Stimulated activated CD8-positive, alpha-beta memory T cell treated with anti-CD3 and anti-CD28 coated beads, Interleukin-7, amount 100 ng/mL, for 1 hour (primary cell): ENCODE data around the gene CCDC196.
"Not testable (repeated sequence)": the region's sequence is repeated elsewhere in the genome, so short reads cannot be mapped to it uniquely, and the experiment has no call there.

ENCODE experiments used
- DNase-seq, 2 donors: peaks; one replicate each; pipeline ENCODE4 v3.0.0-alpha.2; 2020; ENCODE audit warnings: low read depth in 2 of 2

CCDC196 gene

DNA sequence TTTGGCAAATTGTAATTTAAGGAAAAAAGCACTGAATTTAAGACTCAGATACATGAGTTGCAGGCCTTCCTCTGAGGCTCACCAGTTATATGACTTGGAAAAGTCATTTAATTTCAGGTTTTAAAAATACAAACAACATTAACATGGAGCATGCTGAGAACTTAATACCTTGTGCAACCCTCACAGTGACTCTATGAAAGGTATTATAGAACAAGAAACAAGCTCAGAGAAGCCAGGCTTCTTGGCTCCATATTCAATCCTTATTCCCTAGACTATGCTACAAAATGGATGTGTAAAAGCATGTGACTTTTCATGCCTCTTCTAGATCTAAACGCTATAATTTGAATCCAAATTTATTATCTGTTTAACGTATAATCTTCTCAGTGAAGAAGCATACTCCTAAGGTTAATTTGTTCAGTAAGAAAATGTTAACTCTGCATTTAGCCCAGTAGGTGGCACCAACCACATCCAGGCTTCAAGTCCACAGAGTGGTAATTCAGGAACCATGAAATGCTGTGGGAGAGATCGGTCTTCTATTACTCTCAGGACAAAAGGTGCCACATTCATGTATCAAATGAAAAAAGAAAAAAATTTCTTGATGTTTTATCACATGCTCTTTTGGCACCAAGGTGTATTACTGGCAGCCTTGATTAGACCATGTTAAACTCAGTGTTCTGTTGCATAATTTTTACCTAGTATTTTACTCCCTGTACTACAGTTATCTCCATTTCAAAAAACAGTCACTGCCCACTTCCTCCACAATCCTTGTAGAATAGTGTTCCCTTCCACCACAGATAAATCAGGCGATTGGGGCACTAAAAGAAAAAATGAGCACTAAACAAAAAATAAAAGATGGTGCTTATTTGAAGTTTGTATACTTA is 9.3 kb downstream of the CCDC196 start:
- DNase-seq, result no peak

- DNase-seq, result no peak
These were observed 10.1 kb downstream of the CCDC196 start for GRCh38 chr14:66496188-66496807.

GRCh38 chr14:66496911-66497310 is 10.7 kb downstream of the CCDC196 start:
- no peak for DNase-seq

DNA sequence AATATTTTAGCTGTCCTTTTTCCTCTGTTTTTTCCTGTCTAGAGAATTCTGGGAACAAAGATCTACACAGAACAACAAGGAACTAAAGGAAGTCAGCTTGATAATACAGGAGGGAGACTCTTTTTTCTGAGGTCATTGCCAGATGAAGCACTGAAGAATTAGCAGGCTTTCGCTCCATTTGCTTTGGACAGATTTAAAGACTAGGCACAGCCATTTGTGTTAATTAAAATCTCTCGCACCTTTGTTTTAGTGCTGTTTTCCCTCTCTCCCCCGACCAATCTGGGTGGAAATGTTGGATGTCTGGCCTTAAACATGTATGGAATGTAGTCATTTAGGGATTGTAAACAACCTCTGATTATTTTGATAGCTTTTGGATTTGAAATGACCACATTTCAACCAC is 12.1 kb downstream of the CCDC196 start:
- no peak for DNase-seq

- DNase-seq, result no peak
These were observed 15.4 kb downstream of the CCDC196 start for GRCh38 chr14:66501592-66501991.

GRCh38 chr14:66502836-66503235 is 16.7 kb downstream of the CCDC196 start:
- not testable (repeated sequence) for DNase-seq

- no peak for DNase-seq
These were observed 17.4 kb downstream of the CCDC196 start for GRCh38 chr14:66503532-66503931.

DNA sequence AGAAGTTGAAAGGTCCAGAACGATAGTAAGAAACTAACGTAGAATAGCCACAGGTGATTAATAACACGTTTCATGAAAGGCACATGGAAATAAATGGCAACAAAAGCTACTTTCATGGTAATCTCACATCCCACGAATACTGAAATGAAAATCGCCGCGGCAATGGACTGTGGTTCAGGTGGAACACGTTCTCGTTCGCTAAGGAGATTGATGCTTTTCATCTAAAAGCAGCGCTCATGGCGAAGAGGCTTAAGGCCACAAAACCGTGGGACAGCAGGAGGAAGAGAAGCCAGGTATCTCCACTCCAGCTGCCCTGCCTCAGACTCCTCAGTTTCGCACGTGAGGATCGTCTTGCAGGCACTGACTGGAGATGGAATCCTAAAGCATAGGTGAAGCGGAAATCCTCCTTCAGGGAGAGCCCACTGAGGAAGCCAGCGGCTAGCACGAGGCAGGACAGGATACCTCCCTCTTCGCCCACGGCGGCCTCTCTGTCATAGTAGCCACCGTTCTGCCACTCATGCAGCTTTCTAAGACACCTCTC is 21.1 kb downstream of the CCDC196 start:
- no peak for DNase-seq

DNA sequence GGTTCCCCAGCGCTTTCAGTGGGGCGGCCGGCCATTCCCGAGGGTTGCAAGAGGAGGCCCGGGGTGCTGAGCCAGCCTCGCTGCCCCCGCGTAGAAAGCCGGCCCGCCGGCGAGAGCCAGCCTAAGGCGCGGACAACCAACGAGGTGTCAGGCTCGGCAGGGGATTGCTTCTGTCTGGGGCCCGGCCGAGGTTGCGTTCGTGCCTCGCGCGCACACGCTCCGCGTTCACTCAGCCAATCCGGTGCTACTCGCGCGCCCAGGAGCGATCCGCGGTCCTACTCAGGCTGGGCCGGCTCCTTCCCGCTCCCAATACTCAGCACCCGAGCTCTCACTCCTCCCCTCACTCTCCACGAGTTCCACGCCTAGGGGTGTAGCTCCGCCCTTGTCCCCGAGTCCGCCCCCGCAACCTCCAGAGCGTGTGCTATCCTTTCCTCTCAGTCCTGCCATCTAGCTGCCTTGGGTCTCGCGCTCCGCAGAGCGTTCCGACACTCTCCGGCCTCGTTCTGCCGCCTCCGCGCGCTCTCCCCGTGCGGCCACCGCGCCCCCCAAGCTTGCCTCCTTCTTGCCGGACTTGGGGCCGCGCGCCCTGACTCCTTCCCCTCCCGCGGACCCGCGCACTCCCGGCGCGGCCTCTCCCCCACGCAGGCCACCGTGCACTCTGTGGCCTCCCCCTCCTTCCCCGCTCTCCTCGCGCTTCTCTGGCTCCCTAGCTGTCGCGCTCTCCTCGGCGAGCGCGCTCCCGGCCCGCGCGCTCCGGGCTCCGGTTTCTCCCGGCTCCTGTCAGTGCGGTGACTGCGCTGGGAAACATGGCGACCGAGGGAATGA is 21.8 kb downstream of the CCDC196 start, which contains the start of gene GPHN:
Gene GPHN (plus strand): TSS at position 426 of the 825 bp plus-strand sequence.
- peak; percentile 61 to 63 for DNase-seq

- DNase-seq, result no peak
These were observed 22.3 kb downstream of the CCDC196 start for GRCh38 chr14:66508547-66508845.

DNA sequence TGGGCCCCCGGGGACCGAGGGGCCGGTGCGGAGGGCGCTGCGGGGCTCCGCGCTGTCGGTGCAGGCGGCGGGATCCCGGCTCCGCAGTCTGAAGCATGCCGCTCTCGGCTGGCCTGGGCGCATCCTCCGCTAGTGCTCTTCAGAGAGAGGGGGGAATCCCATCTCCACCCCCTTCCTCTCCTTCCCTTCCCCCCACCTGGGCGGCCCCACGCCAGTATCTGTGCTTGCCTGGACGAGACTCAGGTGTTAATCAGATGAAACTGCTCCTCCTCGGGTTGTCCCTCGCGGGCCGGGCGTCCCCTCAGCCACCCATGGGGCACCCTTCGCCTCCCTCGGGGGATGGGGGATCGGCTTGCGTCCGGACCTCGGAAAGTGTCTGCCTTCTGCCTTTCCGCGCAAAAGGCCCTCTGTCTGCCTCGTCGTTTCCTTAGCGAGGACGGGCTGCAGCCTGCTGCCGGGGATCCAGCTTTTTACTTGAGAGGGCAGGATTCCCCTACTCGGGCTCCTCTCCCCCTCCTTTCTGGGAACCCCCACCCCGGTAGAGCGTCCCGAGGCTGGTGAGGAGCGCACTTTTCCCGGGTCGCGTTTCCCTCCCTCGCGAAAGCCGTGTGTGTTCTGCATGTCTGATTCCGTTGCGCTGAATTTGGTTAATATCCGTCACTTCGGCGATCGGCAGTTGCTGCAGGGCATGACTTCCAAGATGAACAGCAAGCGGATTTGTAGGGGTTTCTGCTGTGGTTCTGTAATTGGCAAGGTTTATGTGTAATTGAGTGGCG is 22.9 kb downstream of the CCDC196 start:
- peak in 1 of 2 donors; percentile 19 for DNase-seq

DNA sequence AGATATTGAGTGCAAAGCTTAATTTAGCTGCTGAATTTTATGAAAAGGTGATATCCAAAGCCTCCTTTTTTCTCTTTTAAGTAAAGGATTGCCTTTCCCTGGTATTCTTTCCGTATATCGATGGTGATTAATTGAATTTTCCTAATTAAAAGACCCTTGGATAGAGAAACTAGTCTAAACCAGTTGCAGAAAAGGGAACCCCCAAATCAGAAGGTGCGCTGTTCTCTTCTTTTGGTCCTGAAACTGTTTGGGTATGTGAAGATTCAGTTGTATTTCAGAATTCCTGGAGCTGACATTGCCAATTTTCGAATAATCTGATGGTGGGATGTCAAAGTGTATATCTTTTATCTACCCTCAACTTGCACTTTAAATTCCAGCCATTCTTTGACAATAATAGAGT is 23.7 kb downstream of the CCDC196 start:
- DNase-seq, result no peak

DNA sequence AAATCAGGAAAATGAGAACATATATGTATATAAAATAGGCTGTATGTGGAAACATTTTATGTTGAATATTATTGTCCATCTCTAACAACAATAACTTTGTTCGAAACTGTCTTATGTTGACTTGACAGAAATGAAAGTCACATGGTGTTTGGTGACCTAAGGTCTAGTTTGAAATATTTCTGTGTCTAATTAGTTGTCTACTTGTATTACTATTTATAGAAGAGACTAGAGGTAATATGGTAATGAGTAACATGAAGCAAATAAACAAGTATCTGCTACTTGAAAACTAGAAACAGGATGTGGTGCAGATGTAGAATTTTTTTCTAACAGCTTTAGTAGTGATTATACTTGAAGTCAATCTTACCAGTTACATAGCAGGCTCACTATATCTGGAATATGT is 25.7 kb downstream of the CCDC196 start:
- DNase-seq, result no peak

DNA sequence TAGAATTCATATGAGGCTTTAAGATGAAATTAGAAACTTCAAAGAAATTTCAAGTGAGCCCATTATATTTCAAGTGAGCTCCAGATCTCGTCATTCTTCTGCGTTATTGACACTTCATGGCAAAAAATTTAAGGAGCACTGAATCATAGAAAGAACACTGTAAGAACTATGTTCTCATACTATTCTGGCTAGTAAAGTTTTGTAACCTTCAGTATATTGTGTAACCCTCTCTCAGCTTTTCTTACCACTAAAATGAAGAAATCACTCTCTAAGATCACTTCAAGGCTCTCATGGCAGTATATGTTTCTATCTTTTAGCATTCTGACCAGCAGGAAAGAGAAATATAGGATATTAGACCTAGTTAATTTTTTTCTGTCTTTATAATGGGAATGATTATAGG is 28.0 kb downstream of the CCDC196 start:
- DNase-seq, result no peak

DNA sequence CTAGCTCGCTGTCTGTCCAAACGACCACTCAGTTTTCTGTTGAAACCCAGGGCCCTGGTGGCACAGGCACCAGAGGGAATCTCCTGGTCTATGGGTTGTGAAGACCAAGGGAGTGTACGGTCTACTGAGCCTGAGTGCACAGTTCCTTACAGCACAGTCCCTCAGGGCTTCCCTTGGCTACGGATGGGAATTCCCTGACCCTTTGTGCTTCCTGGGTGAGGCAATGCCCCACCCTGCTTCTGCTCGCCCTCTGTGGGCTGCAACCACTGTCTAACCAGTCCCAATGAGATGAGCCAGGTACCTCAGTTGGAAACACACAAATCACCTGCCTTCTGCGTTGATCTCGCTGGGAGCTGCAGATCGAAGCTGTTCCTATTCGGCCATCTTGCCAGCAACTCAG is 44.4 kb downstream of the CCDC196 start:
- DNase-seq, result no peak

- no peak for DNase-seq
These were observed 52.9 kb downstream of the CCDC196 start for GRCh38 chr14:66539034-66539433.

DNA sequence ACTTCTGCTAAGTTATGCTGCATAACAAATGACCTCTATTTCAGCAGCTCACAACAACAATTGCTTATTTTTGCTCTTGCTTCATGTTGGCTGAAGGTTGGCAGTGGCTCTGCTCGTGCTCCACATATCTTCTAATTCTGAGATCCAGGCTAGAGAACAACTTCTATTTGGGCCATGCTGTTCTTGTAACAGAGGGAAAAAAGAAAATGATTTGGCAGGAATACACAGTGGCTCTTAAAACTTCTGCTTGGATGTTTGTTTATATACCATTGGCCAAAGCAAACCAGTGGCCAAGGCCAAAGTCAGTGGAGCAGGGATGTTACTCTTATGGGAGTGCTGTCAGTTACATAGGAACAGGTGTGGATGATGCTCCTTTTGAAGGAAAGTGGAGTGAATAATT is 53.9 kb downstream of the CCDC196 start:
- DNase-seq, result no peak

DNA sequence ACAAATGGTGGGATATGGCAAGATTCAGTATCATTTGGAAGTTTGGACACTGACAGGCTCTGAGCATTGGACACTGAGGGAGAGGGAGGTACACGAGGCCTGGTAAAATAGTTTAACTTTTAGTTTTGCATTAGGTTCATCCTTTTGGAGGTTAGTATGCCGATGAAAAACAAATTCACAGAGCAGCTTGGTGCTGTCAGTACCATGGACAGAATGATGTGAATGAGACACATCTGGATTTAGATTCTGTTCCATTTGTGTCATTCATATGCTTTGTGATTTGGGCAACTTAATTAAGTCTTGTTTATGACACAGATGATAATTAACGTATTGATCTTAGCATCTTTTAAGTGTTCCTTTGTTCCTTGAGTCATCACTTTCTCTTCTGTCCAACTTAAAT is 55.5 kb downstream of the CCDC196 start:
- DNase-seq, result no peak

GRCh38 chr14:66543996-66544395 is 57.8 kb downstream of the CCDC196 start:
- DNase-seq, result no peak

GRCh38 chr14:66545191-66545590 is 59.0 kb downstream of the CCDC196 start:
- not testable (repeated sequence) for DNase-seq

DNA sequence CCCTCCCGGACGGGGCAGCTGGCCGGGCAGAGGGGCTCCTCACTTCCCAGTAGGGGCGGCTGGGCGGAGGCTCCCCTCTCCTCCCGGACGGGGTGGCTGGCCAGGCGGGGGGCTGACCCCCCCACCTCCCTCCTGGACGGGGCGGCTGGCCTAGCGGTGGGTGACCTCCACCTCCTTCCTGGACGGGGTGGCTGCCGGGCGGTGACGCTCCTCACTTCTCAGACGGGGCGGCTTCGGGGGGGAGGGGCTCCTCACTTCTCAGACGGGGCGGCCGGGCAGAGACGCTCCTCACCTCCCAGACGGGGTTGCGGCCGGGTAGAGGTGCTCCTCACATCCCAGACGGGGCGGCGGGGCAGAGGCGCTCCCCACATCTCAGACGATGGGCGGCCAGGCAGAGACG is 59.6 kb downstream of the CCDC196 start:
- not testable (repeated sequence) for DNase-seq
